IMR-90 (cell line): Measurements from ENCODE around the gene KIF13A. TPM values are rescaled to one million over a fixed set of nuclear protein-coding genes. Genes with fewer than 3 reads are reported as not detected.
A peak's percentile ranks its signal among the peaks of the same experiment; 100 is the strongest.

Source experiments
- ATAC-seq: fragments of 200-7000 bp; cut with Tn5 transposase; 2 replicates; pipeline ENCODE4 v1.9.1; 2020; ENCODE audit warnings: low read depth, mild to moderate bottlenecking, moderate library complexity
- BruUV-seq: library from RNA; stranded (reverse); fragments of 400-500 nt; replicated peaks from 2 replicates; lab custom pipeline; 2021; lab: Mats Ljungman, UMichigan
- CTCF ChIA-PET: fragments of 300-600 bp; formaldehyde crosslinking; extraction: SDS; loops from one replicate; lab custom pipeline; 2021; ENCODE audit warnings: antibody characterized with exemption; lab: Yijun Ruan, JAX
- POLR2A ChIA-PET: fragments of 300-600 bp; sonication (Branson Sonifier 250); formaldehyde crosslinking; loops from one replicate; lab custom pipeline; 2022; ENCODE audit warnings: antibody characterized with exemption; ENCODE audit not compliant: unreplicated experiment; lab: Charles Lee
- DNase-seq: peaks from one replicate; pipeline ENCODE4 v3.0.0; 2013
- H2AFZ ChIP-seq: replicated peaks from 2 replicates; pipeline ENCODE3; 2013; ENCODE audit warnings: low read length, mild to moderate bottlenecking; ENCODE audit not compliant: poor library complexity
- H2AK5ac ChIP-seq: 2 replicates; pipeline ENCODE4 v1.6.1; 2013; ENCODE audit warnings: low read depth, low read length, inconsistent platforms
- H2AK9ac ChIP-seq: replicated peaks from 2 replicates; pipeline ENCODE3; 2013; ENCODE audit warnings: mild to moderate bottlenecking, low read depth, low read length, moderate library complexity; ENCODE audit not compliant: poor library complexity
- H2BK120ac ChIP-seq: 2 replicates; pipeline ENCODE4 v1.6.1; 2013; ENCODE audit warnings: low read depth, low read length, inconsistent platforms
- H2BK15ac ChIP-seq: 3 replicates; pipeline ENCODE4 v1.6.1; 2013; ENCODE audit warnings: low read depth, low read length, inconsistent platforms
- H2BK20ac ChIP-seq: 2 replicates; pipeline ENCODE4 v1.6.1; 2013; ENCODE audit warnings: low read depth, mild to moderate bottlenecking, inconsistent platforms, low read length, moderate library complexity
- H2BK5ac ChIP-seq: 2 replicates; pipeline ENCODE4 v1.6.1; 2013; ENCODE audit warnings: mild to moderate bottlenecking, low read depth, low read length, inconsistent platforms; ENCODE audit not compliant: poor library complexity, severe bottlenecking
- H3K14ac ChIP-seq: replicated peaks from 2 replicates; pipeline ENCODE4 v1.6.1; 2013; ENCODE audit warnings: low read depth, low read length, inconsistent platforms
- H3K18ac ChIP-seq: 2 replicates; pipeline ENCODE4 v1.6.1; 2013; ENCODE audit warnings: low read depth, low read length, control low read depth
- H3K23ac ChIP-seq: 2 replicates; pipeline ENCODE4 v1.6.1; 2013; ENCODE audit warnings: low read depth, low read length, inconsistent platforms
- H3K27ac ChIP-seq: 2 replicates; pipeline ENCODE4 v1.5.1; 2013; ENCODE audit warnings: mild to moderate bottlenecking, control low read depth, low read length; ENCODE audit not compliant: insufficient read depth
- H3K27me3 ChIP-seq: 2 replicates; pipeline ENCODE4 v1.6.1; 2013; ENCODE audit warnings: low read length; ENCODE audit not compliant: control insufficient read depth, insufficient read depth
- H3K36me3 ChIP-seq: 2 replicates; pipeline ENCODE4 v1.6.1; 2013; ENCODE audit warnings: low read length, mixed read lengths; ENCODE audit not compliant: control insufficient read depth, insufficient read depth
- H3K4ac ChIP-seq: 2 replicates; pipeline ENCODE4 v1.6.1; 2013; ENCODE audit warnings: low read depth, low read length, inconsistent platforms
- H3K4me1 ChIP-seq: 2 replicates; pipeline ENCODE4 v1.6.1; 2013; ENCODE audit warnings: low read length, mixed read lengths; ENCODE audit not compliant: control insufficient read depth, insufficient read depth
- H3K4me2 ChIP-seq: 2 replicates; pipeline ENCODE4 v1.6.1; 2013; ENCODE audit warnings: low read depth, mild to moderate bottlenecking, control low read depth, low read length, moderate library complexity
- H3K4me3 ChIP-seq: 2 replicates; pipeline ENCODE4 v1.5.1; 2013; ENCODE audit warnings: low read depth, mild to moderate bottlenecking, control low read depth, low read length, moderate library complexity; ENCODE audit not compliant: insufficient read depth
- H3K56ac ChIP-seq: 2 replicates; pipeline ENCODE4 v1.6.1; 2013; ENCODE audit warnings: low read length, inconsistent platforms; ENCODE audit not compliant: insufficient read depth; ENCODE audit errors: extremely low read depth
- H3K79me1 ChIP-seq, 2 experiments: 2 replicates each; pipeline ENCODE4 v1.6.1; 2013; ENCODE audit warnings: low read length in 2 of 2, inconsistent platforms in 1 of 2, low read depth in 1 of 2
- H3K9ac ChIP-seq: 2 replicates; pipeline ENCODE4 v1.6.1; 2013; ENCODE audit warnings: low read depth, low read length, control low read depth
- H3K9me1 ChIP-seq: 2 replicates; pipeline ENCODE4 v1.6.1; 2013; ENCODE audit warnings: low read length, inconsistent platforms; ENCODE audit not compliant: insufficient read depth
- H3K9me3 ChIP-seq: 2 replicates; pipeline ENCODE4 v1.6.1; 2013; ENCODE audit warnings: low read length; ENCODE audit not compliant: control insufficient read depth, insufficient read depth
- H4K20me1 ChIP-seq: 2 replicates; pipeline ENCODE4 v1.6.1; 2013; ENCODE audit warnings: low read length, inconsistent platforms; ENCODE audit not compliant: insufficient read depth
- H4K5ac ChIP-seq: 2 replicates; pipeline ENCODE4 v1.6.1; 2013; ENCODE audit warnings: mild to moderate bottlenecking, low read depth, low read length, control low read depth
- H4K8ac ChIP-seq, 2 experiments: 2 replicates each; pipeline ENCODE4 v1.6.1; 2013; ENCODE audit warnings: low read depth in 2 of 2, low read length in 2 of 2, control low read depth in 1 of 2, inconsistent platforms in 1 of 2
- H4K91ac ChIP-seq: 2 replicates; pipeline ENCODE4 v1.6.1; 2013; ENCODE audit warnings: low read depth, low read length, inconsistent platforms; ENCODE audit not compliant: insufficient read depth
- ELK1 ChIP-seq: fragments of 150-350 bp; IDR thresholded peaks from 2 replicates; pipeline ENCODE4 v1.6.1; 2016; ENCODE audit warnings: low read depth, mild to moderate bottlenecking, low read length, moderate library complexity, borderline replicate concordance
- WGBS, 2 experiments: methylation state at CpG; one replicate each; pipeline versions ENCODE4 v1.1.5 to v1.1.7; 2013; ENCODE audit warnings: missing lambda C conversion rate in 2 of 2; ENCODE audit not compliant: insufficient read length in 1 of 2; ENCODE audit errors: extremely low coverage in 2 of 2; 5-methylcytosine and 5-hydroxymethylcytosine counted together
- dilution Hi-C: fragments of 300-500 bp; cut with HindIII; formaldehyde crosslinking; loops from one replicate; pipeline ENCODE4 v1.14.3; 2018; ENCODE audit warnings: low sequenced_read_pairs; ENCODE audit not compliant: unreplicated experiment
- in situ Hi-C: fragments of 300-500 bp; cut with MboI; formaldehyde crosslinking; loops from 3 replicates; pipeline ENCODE4 v1.14.3; 2019; ENCODE audit warnings: low sequenced_read_pairs, inconsistent platforms, mixed read lengths
- intact Hi-C: fragments of 100-400 bp; cut with micrococcal nuclease; formaldehyde crosslinking; loops from 2 replicates; pipeline ENCODE4 v1.10.0; 2022
- polyA plus RNA-seq, 3 experiments: library from polyadenylated mRNA; depleted of rRNA; stranded (reverse); fragments of >200 nt; gene quantifications; 2 replicates each; pipeline ENCODE4 v1.2.3, GENCODE V29; 2012; ENCODE audit warnings: low replicate concordance in 1 of 3
- total RNA-seq: library from RNA; depleted of rRNA; stranded (reverse); fragments of >200 nt; gene quantifications from 2 replicates; pipeline ENCODE4 v1.2.3, GENCODE V29; 2012

The KIF13A gene
- total and polyA plus RNA-seq, 2 of the 4 experiments (the other 2 are of a cell fraction) = 23.3 to 51.8 TPM

GRCh38 chr6:17995414-17995813 is 8.0 kb upstream of the KIF13A start:
- Histone ChIP-seq H4K5ac (no peak overlapping the region), H3K79me1 (peaks cover 0 to 3% of the 10 kb centered on the region in 2 experiments; a peak in 1 of 4 replicates), H3K27ac (no peak overlapping the region), H4K91ac (no peak overlapping the region), H3K27me3 (no peaks in the 10 kb centered on the region), H3K4me3 (no peak overlapping the region), H3K9me3 (no peaks in the 10 kb centered on the region), H2BK15ac (peak overlapping the region; percentile 28; the same call in 1 of the 3 replicates), H3K9ac (no peak overlapping the region), H3K14ac (no peak overlapping the region), H2AK5ac (no peak overlapping the region), H3K4me1 (peaks cover 10% of the 10 kb centered on the region), H4K8ac (no peak overlapping the region), H3K36me3 (no peaks in the 10 kb centered on the region), H4K20me1 (no peaks in the 10 kb centered on the region), H2BK120ac (no peak overlapping the region), H3K9me1 (peaks cover 10% of the 10 kb centered on the region), H2BK20ac (no peak overlapping the region), H2AFZ (no peak overlapping the region), H2AK9ac (no peak overlapping the region), H3K18ac (no peak overlapping the region), H2BK5ac (no peak overlapping the region), H3K4ac (no peak overlapping the region), H3K56ac (no peak overlapping the region), H3K4me2 (no peak overlapping the region), H3K23ac (no peak overlapping the region)
- in situ Hi-C loops = no loop called here
- BruUV-seq = no TSS peak
- ChIA-PET POLR2A (no interaction called here), CTCF (no interaction called here)
- ATAC-seq (no peak), DNase-seq (no peak)
- TF ChIP-seq ELK1 = no peak
- dilution Hi-C loops = no loop called here
- intact Hi-C loops = no loop called here
- no CpG with 5 or more reads among the region's 4 CpGs for WGBS, 2 experiments
